Activated CD4-positive, alpha-beta T cell treated with anti-CD3 and anti-CD28 coated beads for 4 hours (primary cell): ENCODE results near the gene TRMT44.

Experiments
- DNase-seq, 2 donors: peaks; one replicate each; pipeline ENCODE4 v3.0.0-alpha.2; 2020

TRMT44 gene

DNA sequence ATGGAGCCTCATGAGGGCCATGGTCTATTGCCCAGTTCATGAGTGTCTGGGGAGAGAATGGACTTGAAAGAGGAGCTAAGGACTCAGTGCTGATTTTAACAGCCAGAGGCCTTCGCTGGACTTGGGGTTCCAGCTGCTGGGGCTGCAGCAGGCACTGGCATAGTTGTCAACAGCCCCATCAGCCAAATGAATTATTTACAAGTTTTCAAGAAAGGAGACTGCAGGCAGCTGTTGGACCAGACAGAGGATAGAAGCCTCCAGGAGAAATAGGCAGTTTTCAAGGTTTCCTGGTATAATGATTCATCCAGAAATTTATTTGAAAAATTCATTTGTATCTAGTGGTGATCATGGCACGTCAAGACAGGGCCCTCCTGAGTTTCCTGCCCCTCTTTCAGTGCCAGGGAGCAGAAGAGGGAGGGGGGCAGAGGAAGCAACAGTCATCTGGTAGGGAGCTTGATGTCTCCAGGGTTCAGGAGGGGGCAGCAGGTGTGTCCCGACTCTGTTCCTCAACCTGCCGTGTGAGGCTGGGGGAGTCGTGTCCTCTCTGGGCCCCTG is 76.5 kb downstream of the TRMT44 start:
- no peak for DNase-seq

DNA sequence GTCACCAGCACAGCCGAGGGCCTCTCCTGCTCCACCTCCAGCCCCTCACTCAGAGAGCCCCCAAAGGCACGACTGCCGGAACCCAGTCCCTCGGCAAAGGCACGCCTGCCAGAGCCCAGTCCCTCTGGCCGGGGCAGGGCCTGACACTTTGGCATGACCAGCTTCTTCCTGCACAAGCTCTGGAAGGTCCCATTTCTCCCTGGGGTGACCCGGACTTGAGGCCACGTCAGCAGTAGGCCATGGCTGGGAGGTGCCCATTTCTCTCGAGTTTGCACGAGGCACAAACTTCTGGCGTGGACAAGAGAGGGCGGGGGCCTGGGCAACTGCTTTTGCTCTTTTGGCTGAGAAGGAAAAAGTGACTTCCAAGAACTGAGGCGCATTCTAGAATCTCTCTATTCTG is 77.4 kb downstream of the TRMT44 start:
- DNase-seq, result no peak

DNA sequence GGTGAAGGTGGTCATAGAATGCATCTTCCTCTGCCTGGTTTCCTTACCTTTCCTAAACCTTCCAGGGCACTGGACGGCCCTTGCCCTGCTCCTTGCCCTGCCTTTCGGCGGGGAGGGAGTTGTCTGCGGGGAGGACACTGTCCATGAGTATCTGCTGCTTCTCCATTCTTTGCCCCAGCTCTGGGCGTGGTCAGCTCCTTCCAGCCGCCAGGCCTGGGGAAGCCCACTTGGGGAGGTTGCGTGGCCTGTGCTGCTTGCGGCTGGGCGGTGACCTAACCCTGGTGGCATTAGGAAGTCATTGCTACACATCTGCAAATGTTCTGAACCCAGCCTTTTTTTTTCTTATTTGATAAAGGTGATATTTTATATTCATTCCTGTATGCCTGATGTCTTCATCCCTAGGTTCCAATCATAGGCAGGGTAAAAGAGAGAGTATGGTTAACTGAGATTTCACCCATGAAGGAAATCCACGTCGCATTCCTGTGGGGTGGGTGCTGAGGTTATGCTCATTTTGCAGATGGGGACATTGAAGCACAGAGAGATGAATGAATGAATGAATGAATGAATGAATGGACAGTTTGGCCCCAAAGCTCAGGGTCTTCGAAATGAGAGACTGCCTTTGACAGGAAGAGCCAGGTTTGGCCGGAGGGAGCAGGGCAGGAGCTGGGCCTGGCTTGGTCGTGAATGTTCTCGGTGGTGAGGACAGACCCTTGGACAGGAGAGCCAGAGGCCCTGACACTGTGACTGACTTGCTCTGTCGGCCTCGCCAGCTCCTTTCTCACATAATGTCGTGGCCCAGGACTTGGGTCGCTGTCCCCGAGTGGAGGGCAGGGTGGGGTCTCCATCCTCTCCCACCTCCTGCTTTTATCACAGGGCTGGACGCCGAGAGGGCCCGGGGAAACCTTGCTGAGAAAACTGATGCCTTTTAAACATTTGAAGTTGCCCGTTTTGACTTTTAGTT is 81.9 kb downstream of the TRMT44 start:
- DNase-seq, result no peak

GRCh38 chr4:8523175-8523574 is 82.6 kb downstream of the TRMT44 start:
- DNase-seq, result no peak

- no peak for DNase-seq
These were observed 83.2 kb downstream of the TRMT44 start for GRCh38 chr4:8523766-8524165.

- no peak for DNase-seq
These were observed 84.2 kb downstream of the TRMT44 start for GRCh38 chr4:8524595-8525382.

- no peak for DNase-seq
These were observed 85.0 kb downstream of the TRMT44 start for GRCh38 chr4:8525383-8526120.
